Stimulated activated CD4-positive, alpha-beta T cell treated with anti-CD3 and anti-CD28 coated beads, TNF-alpha, amount 100 ng/mL, for 24 hours (primary cell): Measurements from ENCODE around the gene CLEC2B.
A peak's percentile ranks its signal among the peaks of the same experiment; 100 is the strongest.
"Not testable (repeated sequence)": the region's sequence is repeated elsewhere in the genome, so short reads cannot be mapped to it uniquely, and the experiment has no call there.

Experiments used
- DNase-seq, 3 experiments: peaks; one replicate each; pipeline ENCODE4 v3.0.0-alpha.2; 2020; ENCODE audit warnings: low read depth in 3 of 3

Gene CLEC2B

GRCh38 chr12:9869307-9870161, at the start of gene CLEC2B:
Gene CLEC2B, minus strand, starts transcription at chr12:9869354.
- DNase-seq = peak in 1 of 3 experiments; percentile 5

- no peak for DNase-seq
Measured at GRCh38 chr12:9911708-9912107, 42.6 kb upstream of the CLEC2B start.

DNA sequence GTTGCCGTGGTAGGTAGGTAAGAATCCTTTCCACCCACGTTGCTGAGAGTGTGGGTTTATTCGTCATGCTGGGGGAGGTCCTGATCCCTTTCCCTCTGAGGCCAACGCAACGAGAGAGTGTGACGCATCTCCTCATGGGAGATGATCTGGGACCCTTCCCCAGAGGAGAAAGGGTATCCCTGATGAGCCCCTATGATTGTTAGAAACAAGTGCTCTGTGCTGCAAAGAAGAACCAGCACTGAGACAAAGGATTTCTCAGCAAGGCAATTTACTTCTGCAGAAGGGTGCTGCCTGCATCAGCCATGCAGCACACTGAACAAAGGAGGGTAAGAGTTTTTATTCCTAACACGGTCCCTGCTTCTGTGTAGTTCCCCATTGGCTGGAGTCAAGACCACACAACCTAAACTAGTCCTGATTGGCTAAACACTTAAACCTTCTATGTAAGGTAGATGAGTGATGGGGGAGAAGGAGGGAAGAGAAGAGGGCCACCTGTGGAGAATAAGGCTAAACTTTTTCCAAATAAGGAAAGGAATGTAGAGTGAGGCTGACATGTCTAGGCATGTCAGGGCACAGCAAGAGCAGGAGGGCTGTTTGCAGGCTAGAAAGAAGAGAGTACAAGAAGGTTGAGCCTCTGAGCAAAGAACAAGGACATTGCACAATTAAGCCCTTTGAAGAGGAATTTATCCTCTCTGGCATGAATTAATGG, 41.7 kb upstream of the CLEC2B start:
- no peak for DNase-seq

- DNase-seq = no peak
Measured at GRCh38 chr12:9909724-9910123, 40.6 kb upstream of the CLEC2B start.

- DNase-seq = no peak
Measured at GRCh38 chr12:9908350-9908749, 39.2 kb upstream of the CLEC2B start.

- no peak for DNase-seq
Measured at GRCh38 chr12:9907769-9908168, 38.6 kb upstream of the CLEC2B start.

- DNase-seq = peak in 1 of 3 experiments; percentile 11
Measured at GRCh38 chr12:9906873-9907272, 37.7 kb upstream of the CLEC2B start.

DNA sequence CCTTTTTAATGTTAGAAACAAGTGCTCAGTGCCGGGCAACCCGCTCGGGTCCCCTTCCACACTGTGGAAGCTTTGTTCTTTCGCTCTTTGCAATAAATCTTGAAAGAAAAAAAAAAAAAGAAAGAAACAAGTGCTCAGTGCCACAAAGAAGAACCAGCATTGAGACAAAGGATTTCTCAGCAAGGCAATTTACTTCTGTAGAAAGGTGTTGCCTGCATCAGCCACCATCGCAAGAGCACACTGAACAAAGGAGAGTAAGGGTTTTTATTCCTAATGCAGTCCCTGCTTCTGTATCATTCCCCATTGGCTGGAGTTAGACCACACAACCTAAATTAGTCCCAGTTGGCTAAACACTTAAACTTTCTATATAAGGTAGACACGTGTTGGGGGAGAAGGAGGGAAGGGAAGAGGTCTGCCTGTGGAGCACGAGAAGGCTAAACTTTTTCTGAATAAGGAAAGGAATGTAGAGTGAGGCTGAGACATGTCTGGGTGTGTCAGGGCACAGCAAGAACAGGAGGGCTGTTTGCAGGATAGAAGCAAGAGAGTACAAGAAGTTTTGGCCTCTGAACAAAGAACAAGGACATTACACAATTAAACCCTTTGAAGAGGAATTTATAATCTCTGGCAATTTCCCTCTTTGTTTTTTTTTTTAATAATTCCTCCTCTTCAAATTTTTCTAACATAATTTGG, 33.5 kb upstream of the CLEC2B start:
- DNase-seq = no peak

- DNase-seq = no peak
Measured at GRCh38 chr12:9900930-9901329, 31.8 kb upstream of the CLEC2B start.

GRCh38 chr12:9899209-9899608, 30.1 kb upstream of the CLEC2B start:
- DNase-seq = no peak

DNA sequence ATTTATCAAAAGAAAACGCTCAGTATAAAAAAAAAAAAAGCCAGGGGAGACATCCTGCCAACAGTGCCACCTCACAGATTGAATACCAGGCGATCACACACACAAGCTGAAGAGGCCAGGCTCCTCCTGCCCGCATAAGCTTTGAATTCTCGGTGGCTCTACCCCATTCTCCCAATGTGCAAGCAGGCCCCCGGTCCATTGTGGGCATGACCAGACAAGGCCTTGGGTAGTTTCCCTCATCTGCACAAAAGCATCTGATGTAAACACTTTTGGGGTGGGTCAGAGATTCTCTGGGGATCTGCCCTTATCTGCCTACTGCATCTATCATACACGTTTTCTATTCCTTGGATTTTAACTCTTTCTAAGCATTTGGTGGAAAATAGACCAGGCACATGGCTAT, 28.4 kb upstream of the CLEC2B start:
- no peak for DNase-seq

GRCh38 chr12:9895215-9895971, 26.2 kb upstream of the CLEC2B start:
- no peak for DNase-seq

GRCh38 chr12:9888665-9889273, 19.6 kb upstream of the CLEC2B start:
- DNase-seq = no peak

GRCh38 chr12:9883175-9883574, 14.0 kb upstream of the CLEC2B start:
- DNase-seq = no peak

DNA sequence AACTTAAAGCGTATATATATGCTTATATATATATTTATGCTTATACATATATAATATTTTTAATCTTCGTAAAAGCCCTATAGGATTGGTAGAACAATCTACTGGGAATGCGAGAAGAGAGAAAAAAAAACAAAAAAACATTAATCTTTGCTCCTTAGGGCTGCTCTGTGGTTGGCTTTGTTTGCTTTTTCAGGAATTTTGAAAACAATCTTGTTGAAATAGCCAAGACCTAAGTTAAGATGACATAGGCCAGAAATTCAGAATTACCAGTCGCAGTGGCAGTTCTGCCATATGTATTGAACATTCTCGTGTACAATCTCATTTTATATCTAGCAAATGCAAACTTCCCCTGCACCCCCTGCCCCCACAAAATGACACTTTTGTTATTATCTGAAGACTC, 12.8 kb upstream of the CLEC2B start:
- DNase-seq = no peak

- DNase-seq = no peak
Measured at GRCh38 chr12:9881246-9881645, 12.1 kb upstream of the CLEC2B start, which contains the start of gene KLRF2. Gene KLRF2, plus strand, starts transcription at chr12:9881489. Its CDS starts 107 bp downstream, at chr12:9881596.

DNA sequence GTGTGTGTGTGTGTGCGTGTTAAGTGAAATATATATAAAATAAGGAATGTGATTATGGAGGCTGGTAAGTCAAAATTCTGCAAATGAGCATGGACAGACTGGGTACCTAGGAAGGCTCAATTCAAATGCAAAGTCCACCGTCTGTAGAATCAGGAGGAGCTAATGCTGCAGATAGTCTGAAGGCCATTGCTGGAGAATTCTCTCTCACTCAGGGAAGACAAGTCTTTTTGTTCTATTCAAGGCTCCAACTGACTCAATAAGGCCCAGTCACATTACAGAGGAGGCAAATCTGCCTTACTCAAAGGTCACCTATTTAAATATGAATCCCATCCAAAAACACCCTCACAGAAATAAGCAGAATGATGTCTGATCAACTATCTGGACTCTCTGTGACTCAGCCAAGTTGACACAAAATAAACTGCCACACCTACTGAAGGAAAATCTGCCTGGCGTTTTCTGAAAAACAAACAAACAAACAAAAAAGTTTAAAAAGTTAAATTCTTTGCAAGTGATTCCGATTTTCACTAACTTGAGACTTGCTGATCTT, 11.5 kb upstream of the CLEC2B start:
- DNase-seq = no peak

- not testable (repeated sequence) for DNase-seq
Measured at GRCh38 chr12:9876120-9876519, 7.0 kb upstream of the CLEC2B start.

- DNase-seq = no peak
Measured at GRCh38 chr12:9872742-9873141, 3.6 kb upstream of the CLEC2B start.

DNA sequence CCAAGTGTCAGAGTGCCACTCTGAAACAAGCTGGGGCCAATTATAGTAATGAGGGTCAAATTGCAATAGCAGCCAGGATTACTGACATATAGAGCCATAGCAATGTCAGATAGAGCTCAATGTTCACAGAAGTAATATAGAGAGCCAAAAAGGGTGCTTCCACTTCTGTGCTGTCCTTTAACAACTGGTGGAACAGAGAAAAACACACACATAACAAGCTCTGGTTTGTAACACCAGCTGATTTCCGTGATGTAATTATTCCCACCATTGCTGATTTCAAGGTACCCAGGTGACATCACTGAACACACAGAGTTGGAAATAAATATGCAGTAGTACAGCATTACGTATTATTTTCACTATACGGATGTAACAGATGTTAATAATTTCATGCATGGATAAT, 3.0 kb upstream of the CLEC2B start:
- DNase-seq = no peak

- DNase-seq = no peak
Measured at GRCh38 chr12:9870286-9870866, 1.2 kb upstream of the CLEC2B start.
